ENCODE results near the gene PDZK1IP1. TPM values are rescaled to one million over a fixed set of nuclear protein-coding genes. Genes with fewer than 3 reads are reported as not detected.

PDZK1IP1 gene
- total and polyA plus RNA-seq, 2 donors (not counting 3 experiments of a cell fraction or from before 2014, with no cell fraction given) = 0.52 TPM; not detected in 1

DNA sequence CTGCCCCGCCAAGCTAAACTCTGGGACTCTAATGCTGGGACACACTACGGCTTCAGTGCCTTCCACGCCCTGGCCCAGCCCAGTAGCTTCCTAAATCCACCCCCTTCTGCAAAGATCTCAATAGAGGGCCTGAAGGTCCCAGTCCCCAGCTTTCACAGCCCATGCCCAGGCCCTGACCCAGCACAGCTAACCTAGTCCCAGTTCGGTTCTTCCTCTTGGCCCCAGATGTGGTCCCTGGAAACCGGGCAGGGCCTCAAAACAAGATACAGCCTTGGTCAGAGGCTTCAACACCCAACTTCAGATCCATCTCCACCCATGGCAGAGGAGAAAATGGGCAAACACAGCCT lies 646 bp upstream of the PDZK1IP1 start:
- intact Hi-C loops (cut with micrococcal nuclease) = loop anchor here (1.0 kb wide), 1 partner anchor 11 kb away; no protein-coding TSS in a partner anchor
- POLR2A ChIA-PET = interaction anchor here (0.6 kb wide), 1 partner anchor 124 kb away, joined by 3 read pairs; no protein-coding TSS in a partner anchor
- H3K4me2 ChIP-seq (ENCODE audit: insufficient read depth, low read length) = no peak overlapping the region

More for the DNA sequence above, 646 bp upstream of the PDZK1IP1 start:
- peak overlapping the region; percentile 45 for H2AFZ ChIP-seq (ENCODE audit: low read depth, low read length)
- no peak overlapping the region for H3K27ac ChIP-seq (ENCODE audit: insufficient read depth, low read depth, low read length)
- peaks cover 5% of the 10 kb centered on the region for H3K4me1 ChIP-seq (ENCODE audit: control insufficient read depth, extremely low read depth, insufficient read depth, low read length)
- no peaks in the 10 kb centered on the region for H3K9me1 ChIP-seq (replicated peaks; ENCODE audit: control insufficient read depth, extremely low read depth, insufficient read depth, low read length)
- H3K4me3 ChIP-seq (replicated peaks in 1 of 3; ENCODE audit: insufficient read depth in 1 of 3, low read depth in 1 of 3, low read length in 3 of 3) = no peak overlapping the region
- no peaks in the 10 kb centered on the region for H4K20me1 ChIP-seq (replicated peaks; ENCODE audit: control insufficient read depth, extremely low read depth, insufficient read depth, low read length)
- TF ChIP-seq POLR2A (IDR thresholded peaks at IDR 0.05; ENCODE audit: low read depth, low read length) = no peak
- TF ChIP-seq EZH2 (IDR thresholded peaks at IDR 0.05; ENCODE audit: borderline replicate concordance, low read depth, low read length, severe bottlenecking) = no peak
- no peak for TF ChIP-seq FOS (IDR thresholded peaks at IDR 0.05; ENCODE audit: borderline replicate concordance, insufficient read depth, low read length)
- no peak for TF ChIP-seq MYC (IDR thresholded peaks at IDR 0.05; ENCODE audit: low read depth, low read length)
- no peak for TF ChIP-seq POLR2AphosphoS5 (IDR thresholded peaks at IDR 0.05; ENCODE audit: insufficient read depth, low read depth, low read length)
- no peak for TF ChIP-seq MAX (IDR thresholded peaks at IDR 0.05; ENCODE audit: insufficient read depth, insufficient read length)
- TF ChIP-seq GATA2 (IDR thresholded peaks at IDR 0.05; ENCODE audit: insufficient read depth, insufficient read length, low read depth, low read length) = no peak
- no peak for TF ChIP-seq JUN (IDR thresholded peaks at IDR 0.05; ENCODE audit: borderline replicate concordance, insufficient read depth, insufficient read length, low read depth)
- TF ChIP-seq, protein P1, sequence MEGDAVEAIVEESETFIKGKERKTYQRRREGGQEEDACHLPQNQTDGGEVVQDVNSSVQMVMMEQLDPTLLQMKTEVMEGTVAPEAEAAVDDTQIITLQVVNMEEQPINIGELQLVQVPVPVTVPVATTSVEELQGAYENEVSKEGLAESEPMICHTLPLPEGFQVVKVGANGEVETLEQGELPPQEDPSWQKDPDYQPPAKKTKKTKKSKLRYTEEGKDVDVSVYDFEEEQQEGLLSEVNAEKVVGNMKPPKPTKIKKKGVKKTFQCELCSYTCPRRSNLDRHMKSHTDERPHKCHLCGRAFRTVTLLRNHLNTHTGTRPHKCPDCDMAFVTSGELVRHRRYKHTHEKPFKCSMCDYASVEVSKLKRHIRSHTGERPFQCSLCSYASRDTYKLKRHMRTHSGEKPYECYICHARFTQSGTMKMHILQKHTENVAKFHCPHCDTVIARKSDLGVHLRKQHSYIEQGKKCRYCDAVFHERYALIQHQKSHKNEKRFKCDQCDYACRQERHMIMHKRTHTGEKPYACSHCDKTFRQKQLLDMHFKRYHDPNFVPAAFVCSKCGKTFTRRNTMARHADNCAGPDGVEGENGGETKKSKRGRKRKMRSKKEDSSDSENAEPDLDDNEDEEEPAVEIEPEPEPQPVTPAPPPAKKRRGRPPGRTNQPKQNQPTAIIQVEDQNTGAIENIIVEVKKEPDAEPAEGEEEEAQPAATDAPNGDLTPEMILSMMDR (IDR thresholded peaks at IDR 0.05; ENCODE audit: extremely low read depth in 1 of 2, insufficient read depth in 1 of 2, low read depth in 1 of 2, low read length in 2 of 2) = no peak
- H3K27me3 ChIP-seq (ENCODE audit: control insufficient read depth in 2 of 2, insufficient read depth in 2 of 2, low read length in 2 of 2) = no peaks in the 10 kb centered on the region
- no peaks in the 10 kb centered on the region for H3K79me2 ChIP-seq (ENCODE audit: control insufficient read depth, insufficient read depth, low read length)
- FAIRE-seq (no peak), DNase-seq (ENCODE audit: low read depth, low spot score) (no peak)
- H3K9ac ChIP-seq (replicated peaks; ENCODE audit: extremely low read depth, insufficient read depth, low read length) = no peak overlapping the region
- dilution Hi-C loops (cut with MboI; ENCODE audit: extremely low pct_ligation_motif_present, low sequenced_read_pairs) = no loop called here
- CTCF ChIA-PET = interaction anchor here (0.7 to 8.0 kb wide), 13 partner anchors 8 to 247 kb away, joined by 3 to 224 read pairs (median 4); partner anchors contain the start of gene FOXD2
- H3K9me3 ChIP-seq (replicated peaks; ENCODE audit: control insufficient read depth, insufficient read depth, low read length) = no peaks in the 10 kb centered on the region
- no peaks in the 10 kb centered on the region for H3K36me3 ChIP-seq (ENCODE audit: control insufficient read depth in 2 of 2, extremely low read depth in 1 of 2, insufficient read depth in 2 of 2, low read length in 2 of 2)
- BruUV-seq (replicated peaks) = no TSS peak
